K562 (cell line): ENCODE results near the gene POC1B. TPM values are rescaled to one million over a fixed set of nuclear protein-coding genes. Genes with fewer than 3 reads are reported as not detected.

Experiments used
- PPARD ChIP-seq: fragments of 250-450 bp; sonication (Bioruptor Pico); IDR thresholded peaks from 2 replicates; pipeline ENCODE4 v1.8.0; 2022; ENCODE audit warnings: inconsistent platforms, mild to moderate bottlenecking, moderate library complexity
- SP2 ChIP-seq: IDR thresholded peaks from 2 replicates; pipeline ENCODE4 v1.6.1; 2011; ENCODE audit warnings: mild to moderate bottlenecking, low read depth, low read length, moderate library complexity; ENCODE audit not compliant: poor library complexity, severe bottlenecking; ENCODE audit errors: extremely low read depth
- TSC22D4 ChIP-seq: fragments of 450-650 bp; IDR thresholded peaks from 2 replicates; pipeline ENCODE4 v1.6.1; 2016; ENCODE audit warnings: missing genetic modification characterization, missing biosample characterization, control low read depth
- ZNF23 ChIP-seq: fragments of 250-450 bp; sonication (Bioruptor Pico); IDR thresholded peaks from 2 replicates; pipeline ENCODE4 v1.4.0; 2020; ENCODE audit warnings: mild to moderate bottlenecking
- ZNF586 ChIP-seq: fragments of 450-650 bp; formaldehyde crosslinking; conservative IDR thresholded peaks from 2 replicates; pipeline ENCODE4 v1.4.0; 2020; ENCODE audit warnings: mild to moderate bottlenecking, moderate library complexity
- ZNF764 ChIP-seq: fragments of 250-450 bp; sonication (Bioruptor Pico); IDR thresholded peaks from 2 replicates; pipeline ENCODE4 v1.4.0; 2020; ENCODE audit warnings: low read depth, mild to moderate bottlenecking, moderate library complexity
- ZNF785 ChIP-seq: fragments of 250-450 bp; sonication (Bioruptor Pico); IDR thresholded peaks from 2 replicates; pipeline ENCODE4 v1.4.0; 2020; ENCODE audit warnings: mild to moderate bottlenecking
- polyA plus RNA-seq, 8 experiments: library from polyadenylated mRNA; depleted of rRNA in 4 of 8; stranded (reverse) in 5 of 8; unstranded in 3 of 8; fragments of >200 nt; fragmentation: Nextera tagmentation in 2 of 8; fragmentation: Illumina TruSeq in 1 of 8; extraction: Ambion mirVana in 2 of 8; extraction: Trizol in 1 of 8; gene quantifications; 2 replicates each; pipeline versions ENCODE4 v1.2.1 to v1.2.3, GENCODE V29; 2011 to 2014; ENCODE audit warnings: inconsistent platforms in 1 of 8, missing spikeins in 1 of 8
- total RNA-seq, 7 experiments: library from RNA; depleted of rRNA in 6 of 7; stranded (reverse); fragments of >200 nt in 6 of 7; fragmentation: Illumina TruSeq in 2 of 7; extraction: Trizol in 2 of 7; gene quantifications; 2 replicates each; pipeline versions ENCODE4 v1.2.1 to v1.2.3, GENCODE V29; 2011 to 2021; ENCODE audit warnings: low replicate concordance in 1 of 7
- TF ChIP-seq, protein P1 (sequence below): sonication (generic); formaldehyde crosslinking; IDR thresholded peaks from 2 replicates; pipeline ENCODE4 v1.8.0; 2022; ENCODE audit warnings: mild to moderate bottlenecking, low read depth, missing genetic modification reagents
- TF ChIP-seq, protein P2 (sequence below): fragments of 200-600 bp; sonication (generic); IDR thresholded peaks from one replicate; pipeline ENCODE4 v1.6.1; 2012; ENCODE audit warnings: mild to moderate bottlenecking, low read depth, low read length, inconsistent platforms
- TF ChIP-seq, protein P3 (sequence below): fragments of 250-450 bp; sonication (Bioruptor Pico); IDR thresholded peaks from 2 replicates; pipeline ENCODE4 v1.4.0; 2020; ENCODE audit warnings: mild to moderate bottlenecking
- TF ChIP-seq, protein P4 (sequence below): sonication (generic); formaldehyde crosslinking; IDR thresholded peaks from 2 replicates; pipeline ENCODE4 v1.8.1; 2023; ENCODE audit warnings: mild to moderate bottlenecking, missing genetic modification reagents, moderate library complexity

Gene POC1B
- total and polyA plus RNA-seq, 9 of the 15 experiments (the other 6 are each of a cell fraction or from before 2014, with no cell fraction given): 4.5 to 16.1 (median 10.4) TPM

DNA sequence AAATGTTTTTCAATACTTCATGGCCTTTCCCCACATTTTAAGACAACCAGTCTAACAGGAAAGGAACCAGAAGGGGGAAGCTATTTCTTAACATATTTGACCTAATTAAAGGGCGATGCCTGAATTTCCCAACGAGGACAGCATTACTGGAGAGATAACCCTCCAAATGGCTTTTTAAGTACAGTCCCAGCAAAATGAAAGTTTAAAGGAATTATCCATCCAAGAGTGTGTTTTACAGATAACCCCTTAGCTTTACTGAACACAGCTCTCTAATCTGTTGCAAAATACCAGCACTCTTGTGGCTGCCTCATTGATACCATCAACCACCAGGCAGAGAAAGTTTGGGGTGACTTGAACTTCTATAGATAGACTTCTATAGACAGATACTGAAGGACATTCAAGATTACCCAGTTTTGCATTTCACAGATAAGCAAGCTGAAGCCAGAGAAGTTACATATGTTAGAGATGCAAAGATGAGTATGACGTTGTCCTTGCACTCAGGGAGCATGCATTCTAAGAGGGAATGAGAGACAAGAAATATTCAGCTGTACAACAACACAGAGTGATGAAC lies 132.2 kb downstream of the POC1B start (continued):
- TF ChIP-seq PPARD (CRISPR knock-in tag): no peak
- TF ChIP-seq, protein P1, sequence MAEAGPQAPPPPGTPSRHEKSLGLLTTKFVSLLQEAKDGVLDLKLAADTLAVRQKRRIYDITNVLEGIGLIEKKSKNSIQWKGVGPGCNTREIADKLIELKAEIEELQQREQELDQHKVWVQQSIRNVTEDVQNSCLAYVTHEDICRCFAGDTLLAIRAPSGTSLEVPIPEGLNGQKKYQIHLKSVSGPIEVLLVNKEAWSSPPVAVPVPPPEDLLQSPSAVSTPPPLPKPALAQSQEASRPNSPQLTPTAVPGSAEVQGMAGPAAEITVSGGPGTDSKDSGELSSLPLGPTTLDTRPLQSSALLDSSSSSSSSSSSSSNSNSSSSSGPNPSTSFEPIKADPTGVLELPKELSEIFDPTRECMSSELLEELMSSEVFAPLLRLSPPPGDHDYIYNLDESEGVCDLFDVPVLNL (CRISPR knock-in tag): no peak
- no peak for TF ChIP-seq ZNF785 (CRISPR knock-in tag)
- TF ChIP-seq ZNF764 (CRISPR knock-in tag): no peak
- TF ChIP-seq ZNF586 (CRISPR knock-in tag): no peak
- TF ChIP-seq, protein P2, sequence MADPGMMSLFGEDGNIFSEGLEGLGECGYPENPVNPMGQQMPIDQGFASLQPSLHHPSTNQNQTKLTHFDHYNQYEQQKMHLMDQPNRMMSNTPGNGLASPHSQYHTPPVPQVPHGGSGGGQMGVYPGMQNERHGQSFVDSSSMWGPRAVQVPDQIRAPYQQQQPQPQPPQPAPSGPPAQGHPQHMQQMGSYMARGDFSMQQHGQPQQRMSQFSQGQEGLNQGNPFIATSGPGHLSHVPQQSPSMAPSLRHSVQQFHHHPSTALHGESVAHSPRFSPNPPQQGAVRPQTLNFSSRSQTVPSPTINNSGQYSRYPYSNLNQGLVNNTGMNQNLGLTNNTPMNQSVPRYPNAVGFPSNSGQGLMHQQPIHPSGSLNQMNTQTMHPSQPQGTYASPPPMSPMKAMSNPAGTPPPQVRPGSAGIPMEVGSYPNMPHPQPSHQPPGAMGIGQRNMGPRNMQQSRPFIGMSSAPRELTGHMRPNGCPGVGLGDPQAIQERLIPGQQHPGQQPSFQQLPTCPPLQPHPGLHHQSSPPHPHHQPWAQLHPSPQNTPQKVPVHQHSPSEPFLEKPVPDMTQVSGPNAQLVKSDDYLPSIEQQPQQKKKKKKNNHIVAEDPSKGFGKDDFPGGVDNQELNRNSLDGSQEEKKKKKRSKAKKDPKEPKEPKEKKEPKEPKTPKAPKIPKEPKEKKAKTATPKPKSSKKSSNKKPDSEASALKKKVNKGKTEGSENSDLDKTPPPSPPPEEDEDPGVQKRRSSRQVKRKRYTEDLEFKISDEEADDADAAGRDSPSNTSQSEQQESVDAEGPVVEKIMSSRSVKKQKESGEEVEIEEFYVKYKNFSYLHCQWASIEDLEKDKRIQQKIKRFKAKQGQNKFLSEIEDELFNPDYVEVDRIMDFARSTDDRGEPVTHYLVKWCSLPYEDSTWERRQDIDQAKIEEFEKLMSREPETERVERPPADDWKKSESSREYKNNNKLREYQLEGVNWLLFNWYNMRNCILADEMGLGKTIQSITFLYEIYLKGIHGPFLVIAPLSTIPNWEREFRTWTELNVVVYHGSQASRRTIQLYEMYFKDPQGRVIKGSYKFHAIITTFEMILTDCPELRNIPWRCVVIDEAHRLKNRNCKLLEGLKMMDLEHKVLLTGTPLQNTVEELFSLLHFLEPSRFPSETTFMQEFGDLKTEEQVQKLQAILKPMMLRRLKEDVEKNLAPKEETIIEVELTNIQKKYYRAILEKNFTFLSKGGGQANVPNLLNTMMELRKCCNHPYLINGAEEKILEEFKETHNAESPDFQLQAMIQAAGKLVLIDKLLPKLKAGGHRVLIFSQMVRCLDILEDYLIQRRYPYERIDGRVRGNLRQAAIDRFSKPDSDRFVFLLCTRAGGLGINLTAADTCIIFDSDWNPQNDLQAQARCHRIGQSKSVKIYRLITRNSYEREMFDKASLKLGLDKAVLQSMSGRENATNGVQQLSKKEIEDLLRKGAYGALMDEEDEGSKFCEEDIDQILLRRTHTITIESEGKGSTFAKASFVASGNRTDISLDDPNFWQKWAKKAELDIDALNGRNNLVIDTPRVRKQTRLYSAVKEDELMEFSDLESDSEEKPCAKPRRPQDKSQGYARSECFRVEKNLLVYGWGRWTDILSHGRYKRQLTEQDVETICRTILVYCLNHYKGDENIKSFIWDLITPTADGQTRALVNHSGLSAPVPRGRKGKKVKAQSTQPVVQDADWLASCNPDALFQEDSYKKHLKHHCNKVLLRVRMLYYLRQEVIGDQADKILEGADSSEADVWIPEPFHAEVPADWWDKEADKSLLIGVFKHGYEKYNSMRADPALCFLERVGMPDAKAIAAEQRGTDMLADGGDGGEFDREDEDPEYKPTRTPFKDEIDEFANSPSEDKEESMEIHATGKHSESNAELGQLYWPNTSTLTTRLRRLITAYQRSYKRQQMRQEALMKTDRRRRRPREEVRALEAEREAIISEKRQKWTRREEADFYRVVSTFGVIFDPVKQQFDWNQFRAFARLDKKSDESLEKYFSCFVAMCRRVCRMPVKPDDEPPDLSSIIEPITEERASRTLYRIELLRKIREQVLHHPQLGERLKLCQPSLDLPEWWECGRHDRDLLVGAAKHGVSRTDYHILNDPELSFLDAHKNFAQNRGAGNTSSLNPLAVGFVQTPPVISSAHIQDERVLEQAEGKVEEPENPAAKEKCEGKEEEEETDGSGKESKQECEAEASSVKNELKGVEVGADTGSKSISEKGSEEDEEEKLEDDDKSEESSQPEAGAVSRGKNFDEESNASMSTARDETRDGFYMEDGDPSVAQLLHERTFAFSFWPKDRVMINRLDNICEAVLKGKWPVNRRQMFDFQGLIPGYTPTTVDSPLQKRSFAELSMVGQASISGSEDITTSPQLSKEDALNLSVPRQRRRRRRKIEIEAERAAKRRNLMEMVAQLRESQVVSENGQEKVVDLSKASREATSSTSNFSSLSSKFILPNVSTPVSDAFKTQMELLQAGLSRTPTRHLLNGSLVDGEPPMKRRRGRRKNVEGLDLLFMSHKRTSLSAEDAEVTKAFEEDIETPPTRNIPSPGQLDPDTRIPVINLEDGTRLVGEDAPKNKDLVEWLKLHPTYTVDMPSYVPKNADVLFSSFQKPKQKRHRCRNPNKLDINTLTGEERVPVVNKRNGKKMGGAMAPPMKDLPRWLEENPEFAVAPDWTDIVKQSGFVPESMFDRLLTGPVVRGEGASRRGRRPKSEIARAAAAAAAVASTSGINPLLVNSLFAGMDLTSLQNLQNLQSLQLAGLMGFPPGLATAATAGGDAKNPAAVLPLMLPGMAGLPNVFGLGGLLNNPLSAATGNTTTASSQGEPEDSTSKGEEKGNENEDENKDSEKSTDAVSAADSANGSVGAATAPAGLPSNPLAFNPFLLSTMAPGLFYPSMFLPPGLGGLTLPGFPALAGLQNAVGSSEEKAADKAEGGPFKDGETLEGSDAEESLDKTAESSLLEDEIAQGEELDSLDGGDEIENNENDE: no peak
- TF ChIP-seq, protein P3, sequence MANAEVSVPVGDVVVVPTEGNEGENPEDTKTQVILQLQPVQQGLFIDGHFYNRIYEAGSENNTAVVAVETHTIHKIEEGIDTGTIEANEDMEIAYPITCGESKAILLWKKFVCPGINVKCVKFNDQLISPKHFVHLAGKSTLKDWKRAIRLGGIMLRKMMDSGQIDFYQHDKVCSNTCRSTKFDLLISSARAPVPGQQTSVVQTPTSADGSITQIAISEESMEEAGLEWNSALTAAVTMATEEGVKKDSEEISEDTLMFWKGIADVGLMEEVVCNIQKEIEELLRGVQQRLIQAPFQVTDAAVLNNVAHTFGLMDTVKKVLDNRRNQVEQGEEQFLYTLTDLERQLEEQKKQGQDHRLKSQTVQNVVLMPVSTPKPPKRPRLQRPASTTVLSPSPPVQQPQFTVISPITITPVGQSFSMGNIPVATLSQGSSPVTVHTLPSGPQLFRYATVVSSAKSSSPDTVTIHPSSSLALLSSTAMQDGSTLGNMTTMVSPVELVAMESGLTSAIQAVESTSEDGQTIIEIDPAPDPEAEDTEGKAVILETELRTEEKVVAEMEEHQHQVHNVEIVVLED (CRISPR knock-in tag): no peak
- TF ChIP-seq SP2: no peak
- TF ChIP-seq, protein P4, sequence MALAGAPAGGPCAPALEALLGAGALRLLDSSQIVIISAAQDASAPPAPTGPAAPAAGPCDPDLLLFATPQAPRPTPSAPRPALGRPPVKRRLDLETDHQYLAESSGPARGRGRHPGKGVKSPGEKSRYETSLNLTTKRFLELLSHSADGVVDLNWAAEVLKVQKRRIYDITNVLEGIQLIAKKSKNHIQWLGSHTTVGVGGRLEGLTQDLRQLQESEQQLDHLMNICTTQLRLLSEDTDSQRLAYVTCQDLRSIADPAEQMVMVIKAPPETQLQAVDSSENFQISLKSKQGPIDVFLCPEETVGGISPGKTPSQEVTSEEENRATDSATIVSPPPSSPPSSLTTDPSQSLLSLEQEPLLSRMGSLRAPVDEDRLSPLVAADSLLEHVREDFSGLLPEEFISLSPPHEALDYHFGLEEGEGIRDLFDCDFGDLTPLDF (CRISPR knock-in tag): no peak
- no peak for TF ChIP-seq ZNF23
- TF ChIP-seq TSC22D4 (tag): no peak
